Ascending aorta (tissue), 2 donors: ENCODE measurements around the gene HNRNPA3. TPM values are rescaled to one million over a fixed set of nuclear protein-coding genes. Genes with fewer than 3 reads are reported as not detected.
A peak's percentile ranks its signal among the peaks of the same experiment; 100 is the strongest.

Experiments
- DNase-seq, 2 donors: peaks; one replicate each; pipeline ENCODE4 v3.0.0-alpha.2; 2019; ENCODE audit warnings: low spot score in 2 of 2
- H3K27ac ChIP-seq, 2 donors: fragments of 200-600 bp; sonication (generic); one replicate each; pipeline ENCODE4 v1.5.1; 2016 to 2017; ENCODE audit warnings: mild to moderate bottlenecking in 1 of 2
- H3K27me3 ChIP-seq: fragments of 200-600 bp; sonication (generic); one replicate; pipeline ENCODE4 v1.5.1; 2017
- H3K36me3 ChIP-seq, 2 donors: fragments of 200-600 bp; sonication (generic); one replicate each; pipeline ENCODE4 v1.5.1; 2016
- H3K4me1 ChIP-seq, 2 donors: fragments of 200-600 bp; sonication (generic); one replicate each; pipeline ENCODE4 v1.5.1; 2016 to 2017; ENCODE audit warnings: mild to moderate bottlenecking in 1 of 2
- H3K4me3 ChIP-seq, 2 donors: fragments of 200-600 bp; sonication (generic); one replicate each; pipeline ENCODE4 v1.5.1; 2016 to 2017; ENCODE audit warnings: mild to moderate bottlenecking in 1 of 2
- H3K9me3 ChIP-seq, 2 donors: fragments of 200-600 bp; sonication (generic); one replicate each; pipeline ENCODE4 v1.5.1; 2016
- CTCF ChIP-seq, 3 experiments: fragments of 200-600 bp in 2 of 3; fragments of 450-650 bp in 1 of 3; sonication (generic) in 2 of 3; IDR thresholded peaks; one replicate each; pipeline ENCODE4 v1.5.1; 2016 to 2019; ENCODE audit warnings: antibody characterized with exemption in 3 of 3, mild to moderate bottlenecking in 1 of 3, moderate library complexity in 1 of 3
- intact Hi-C: fragments of 100-400 bp; cut with DNase I; formaldehyde crosslinking; loops from one replicate; pipeline ENCODE4 v1.15.1; 2023
- total RNA-seq: library from RNA; depleted of rRNA; stranded (reverse); fragments of >200 nt; gene quantifications from one replicate; pipeline ENCODE4 v1.1.0, GENCODE V29; 2016

Gene HNRNPA3
- total RNA-seq, 1 donor from 2014 or later = 32.9 TPM

- intact Hi-C loops = loop anchor here (1.0 to 2.0 kb wide), 2 partner anchors 23 to 29 kb away; partner anchors contain the start of genes HNRNPA3 and NFE2L2
Measured at GRCh38 chr2:177241711-177242120, 29.1 kb downstream of the HNRNPA3 start.

GRCh38 chr2:177242121-177242987, 29.8 kb downstream of the HNRNPA3 start:
- Histone ChIP-seq H3K4me3 (peak overlapping the region; percentile 23 to 34), H3K36me3 (no peaks in the 10 kb centered on the region), H3K27me3 (no peaks in the 10 kb centered on the region), H3K4me1 (peaks cover 30 to 86% of the 10 kb centered on the region in 2 donors), H3K27ac (peak overlapping the region; percentile 90 to 94), H3K9me3 (no peaks in the 10 kb centered on the region)
- no peak for TF ChIP-seq CTCF (IDR thresholded peaks at IDR 0.05)
- DNase-seq = no peak
- intact Hi-C loops = loop anchor here (1.0 to 2.0 kb wide), 2 partner anchors 22 to 30 kb away; partner anchors contain the start of genes HNRNPA3 and NFE2L2

More at GRCh38 chr2:177241711-177242120, 29.1 kb downstream of the HNRNPA3 start:
- Histone ChIP-seq H3K4me3 (peak overlapping the region; percentile 21 to 34), H3K27me3 (no peaks in the 10 kb centered on the region), H3K9me3 (no peaks in the 10 kb centered on the region), H3K4me1 (peaks cover 30 to 87% of the 10 kb centered on the region in 2 donors), H3K27ac (peak overlapping the region; percentile 90 to 94), H3K36me3 (no peaks in the 10 kb centered on the region)
- no peak for DNase-seq
- TF ChIP-seq CTCF (IDR thresholded peaks at IDR 0.05) = no peak

DNA sequence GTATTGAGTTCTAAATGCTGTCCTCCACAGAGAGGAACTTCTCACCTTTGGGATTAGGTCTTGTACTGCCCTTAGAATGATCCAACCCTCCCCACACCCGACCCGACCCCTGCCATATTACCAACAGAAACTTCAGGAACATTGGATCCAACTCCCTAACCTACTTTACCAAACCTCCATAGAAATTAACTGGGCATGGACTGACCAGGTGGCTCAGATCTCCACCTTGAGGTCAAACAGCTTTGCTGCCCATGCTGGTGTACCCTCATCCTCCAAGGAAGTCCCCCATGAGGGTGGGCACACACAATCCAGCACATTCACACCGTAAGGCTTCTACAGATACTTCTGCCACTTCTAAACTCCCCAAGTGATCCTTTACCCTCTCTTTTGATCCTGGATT, 30.5 kb downstream of the HNRNPA3 start:
- H3K4me3 ChIP-seq = peak overlapping the region; percentile 23 to 34
- peaks cover 27 to 85% of the 10 kb centered on the region in 2 donors for H3K4me1 ChIP-seq

DNA sequence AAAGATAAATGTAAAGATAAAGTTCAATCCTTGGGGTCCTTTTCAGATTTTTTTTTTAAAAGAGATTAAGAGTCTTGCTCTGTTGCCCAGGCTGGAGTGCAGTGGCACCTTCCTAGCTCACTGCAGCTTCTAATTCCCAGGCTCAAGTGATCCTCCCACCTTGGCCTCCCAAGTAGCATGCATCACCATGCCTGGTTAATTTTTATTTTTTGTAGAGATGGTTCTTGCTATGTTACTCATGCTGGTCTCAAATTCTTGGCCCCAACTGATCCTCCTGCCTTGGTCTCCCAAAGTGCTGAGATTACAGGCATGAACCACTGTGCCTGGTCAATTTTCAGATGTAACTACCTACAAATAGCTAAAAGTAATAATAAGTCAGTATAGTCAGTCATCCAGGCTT, 30.9 kb downstream of the HNRNPA3 start:
- Histone ChIP-seq H3K4me3 (peak overlapping the region in 1 of 2 donors; percentile 34), H3K9me3 (no peaks in the 10 kb centered on the region), H3K27ac (peak overlapping the region; percentile 90 to 94), H3K4me1 (peaks cover 26 to 86% of the 10 kb centered on the region in 2 donors), H3K27me3 (no peaks in the 10 kb centered on the region), H3K36me3 (no peaks in the 10 kb centered on the region)
- TF ChIP-seq CTCF (IDR thresholded peaks at IDR 0.05) = no peak
- DNase-seq = no peak
- intact Hi-C loops = loop anchor here (2.0 kb wide), 1 partner anchor 31 kb away; the partner anchor contains the start of gene HNRNPA3

More for the DNA sequence above, 30.5 kb downstream of the HNRNPA3 start:
- no peak for DNase-seq
- Histone ChIP-seq H3K9me3 (no peaks in the 10 kb centered on the region), H3K27me3 (no peaks in the 10 kb centered on the region), H3K36me3 (no peaks in the 10 kb centered on the region), H3K27ac (peak overlapping the region; percentile 90 to 94)
- intact Hi-C loops = loop anchor here (2.0 kb wide), 1 partner anchor 30 kb away; the partner anchor contains the start of gene HNRNPA3
- TF ChIP-seq CTCF (IDR thresholded peaks at IDR 0.05) = no peak

DNA sequence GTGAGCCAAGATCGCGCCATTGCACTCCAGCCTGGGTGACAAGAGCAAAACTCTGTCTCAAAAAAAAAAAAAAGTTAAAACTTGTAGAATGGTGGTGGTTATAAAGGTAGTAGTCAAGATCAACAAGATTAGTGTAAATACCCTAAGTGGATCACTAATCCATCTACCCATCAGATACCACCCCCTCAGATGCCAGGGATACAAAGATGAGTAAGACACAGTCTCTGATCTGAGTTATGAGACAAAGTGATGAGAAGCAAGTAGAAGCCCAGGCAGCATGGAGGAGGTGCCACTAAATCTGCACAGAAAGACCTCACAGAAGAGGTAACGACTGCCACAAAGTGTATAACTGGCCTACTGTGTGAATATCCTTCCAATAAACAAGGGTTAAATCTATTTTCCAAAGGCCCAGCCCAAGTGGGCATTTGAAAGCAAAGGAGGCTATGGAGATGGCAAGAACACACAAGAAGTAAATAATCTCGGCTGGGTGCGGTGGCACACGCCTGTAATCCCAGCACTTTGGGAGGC, 31.7 kb downstream of the HNRNPA3 start:
- H3K27ac ChIP-seq = peak overlapping the region; percentile 90 to 94
- TF ChIP-seq CTCF (IDR thresholded peaks at IDR 0.05) = no peak
- DNase-seq = no peak
- peaks cover 0 to 4% of the 10 kb centered on the region in 2 donors for H3K36me3 ChIP-seq
- H3K4me3 ChIP-seq = no peak overlapping the region
- intact Hi-C loops = no loop called here
- H3K9me3 ChIP-seq = no peaks in the 10 kb centered on the region
- peaks cover 22 to 84% of the 10 kb centered on the region in 2 donors for H3K4me1 ChIP-seq
- no peaks in the 10 kb centered on the region for H3K27me3 ChIP-seq
